Sigmoid colon (tissue), 4 donors: Measurements from ENCODE around the gene SUPT5H.

Source experiments
- CTCF ChIP-seq, 4 experiments: fragments of 450-650 bp in 3 of 4; fragments of 200-600 bp in 1 of 4; IDR thresholded peaks; one replicate each; pipeline ENCODE4 v1.5.1; 2016 to 2019; ENCODE audit warnings: antibody characterized with exemption in 4 of 4, mild to moderate bottlenecking in 3 of 4, moderate library complexity in 2 of 4
- EP300 ChIP-seq, 4 donors: sonication (generic); formaldehyde crosslinking; IDR thresholded peaks; one replicate each; pipeline ENCODE4 v1.6.1; 2017; ENCODE audit warnings: antibody characterized with exemption in 4 of 4
- POLR2A ChIP-seq, 2 donors: fragments of 450-650 bp; IDR thresholded peaks; one replicate each; pipeline ENCODE4 v1.6.1; 2016; ENCODE audit warnings: antibody characterized with exemption in 2 of 2, mild to moderate bottlenecking in 2 of 2, moderate library complexity in 2 of 2

- TF ChIP-seq CTCF (IDR thresholded peaks at IDR 0.05) (no peak), POLR2A (IDR thresholded peaks at IDR 0.05) (no peak), EP300 (IDR thresholded peaks at IDR 0.05) (no peak)
Measured at GRCh38 chr19:39518458-39518857, 73.1 kb downstream of the SUPT5H start.
